GM19099 (cell line): ENCODE results near the gene AKAP13.

Experiments used
- POLR2A ChIP-seq: IDR thresholded peaks from 3 replicates; pipeline ENCODE4 v1.6.1; 2011; ENCODE audit warnings: low read depth; ENCODE audit not compliant: insufficient read length; ENCODE audit errors: extremely low read depth

AKAP13 gene

GRCh38 chr15:85550283-85550682 lies 169.9 kb downstream of the AKAP13 start:
- TF ChIP-seq POLR2A: no peak

GRCh38 chr15:85551221-85551832 lies 170.9 kb downstream of the AKAP13 start:
- no peak for TF ChIP-seq POLR2A

GRCh38 chr15:85554852-85555521 lies 174.6 kb downstream of the AKAP13 start:
- TF ChIP-seq POLR2A: no peak

GRCh38 chr15:85555875-85556617 lies 175.6 kb downstream of the AKAP13 start:
- TF ChIP-seq POLR2A: no peak

GRCh38 chr15:85556618-85556895 lies 176.2 kb downstream of the AKAP13 start:
- TF ChIP-seq POLR2A: no peak

GRCh38 chr15:85557385-85557784 lies 177.0 kb downstream of the AKAP13 start:
- TF ChIP-seq POLR2A: no peak

- TF ChIP-seq POLR2A: no peak
These were observed 178.4 kb downstream of the AKAP13 start for GRCh38 chr15:85558848-85559247.

- no peak for TF ChIP-seq POLR2A
These were observed 179.1 kb downstream of the AKAP13 start for GRCh38 chr15:85559530-85559929.

- no peak for TF ChIP-seq POLR2A
These were observed 182.4 kb downstream of the AKAP13 start for GRCh38 chr15:85562824-85563223.

GRCh38 chr15:85563328-85563727 lies 182.9 kb downstream of the AKAP13 start:
- TF ChIP-seq POLR2A: no peak

GRCh38 chr15:85563731-85564130 lies 183.3 kb downstream of the AKAP13 start:
- TF ChIP-seq POLR2A: no peak

GRCh38 chr15:85564686-85565085 lies 184.3 kb downstream of the AKAP13 start:
- TF ChIP-seq POLR2A: no peak

GRCh38 chr15:85568261-85568808 lies 187.9 kb downstream of the AKAP13 start:
- TF ChIP-seq POLR2A: no peak

- TF ChIP-seq POLR2A: no peak
These were observed 189.9 kb downstream of the AKAP13 start for GRCh38 chr15:85570336-85570735.

- TF ChIP-seq POLR2A: no peak
These were observed 191.4 kb downstream of the AKAP13 start for GRCh38 chr15:85571780-85572179.

- TF ChIP-seq POLR2A: no peak
These were observed 196.0 kb downstream of the AKAP13 start for GRCh38 chr15:85576392-85576791.
